MG63 (cell line): ENCODE measurements around the gene ZFAND2B. TPM values are rescaled to one million over a fixed set of nuclear protein-coding genes. Genes with fewer than 3 reads are reported as not detected.
"Not testable (repeated sequence)": the region's sequence is repeated elsewhere in the genome, so short reads cannot be mapped to it uniquely, and the experiment has no call there.

Source experiments
- DNase-seq: peaks from one replicate; pipeline ENCODE4 v3.0.0-alpha.2; 2020
- H3K27me3 ChIP-seq: fragments of 250-450 bp; sonication (Bioruptor Pico); 2 replicates; pipeline ENCODE4 v1.5.1; 2020; ENCODE audit warnings: mild to moderate bottlenecking, moderate library complexity
- H3K36me3 ChIP-seq: fragments of 250-450 bp; sonication (Bioruptor Pico); 2 replicates; pipeline ENCODE4 v1.5.1; 2020; ENCODE audit warnings: mild to moderate bottlenecking, moderate library complexity
- H3K4me3 ChIP-seq: fragments of 250-450 bp; sonication (Bioruptor Pico); 2 replicates; pipeline ENCODE4 v1.5.1; 2020; ENCODE audit warnings: mild to moderate bottlenecking, moderate library complexity
- H3K9me3 ChIP-seq: fragments of 250-450 bp; sonication (Bioruptor Pico); 2 replicates; pipeline ENCODE4 v1.5.1; 2020; ENCODE audit warnings: mild to moderate bottlenecking, moderate library complexity
- total RNA-seq: library from RNA; depleted of rRNA; stranded (reverse); fragments of >200 nt; shearing (Covaris generic); gene quantifications from 2 replicates; pipeline ENCODE4 v1.2.3, GENCODE V29; 2014; ENCODE audit warnings: low replicate concordance

ZFAND2B gene
- total RNA-seq, 1 experiment from 2014 or later, result 72.7 TPM

- peaks cover 45% of the 10 kb centered on the region for H3K36me3 ChIP-seq
- H3K27me3 ChIP-seq, result no peaks in the 10 kb centered on the region
- no peak for DNase-seq
- H3K4me3 ChIP-seq, result no peak overlapping the region
- H3K9me3 ChIP-seq, result no peaks in the 10 kb centered on the region
Measured at GRCh38 chr2:219183151-219183772, 23.3 kb upstream of the ZFAND2B start.

- Histone ChIP-seq H3K4me3 (no peak overlapping the region), H3K36me3 (peaks cover 41% of the 10 kb centered on the region), H3K27me3 (no peaks in the 10 kb centered on the region), H3K9me3 (no peaks in the 10 kb centered on the region)
- no peak for DNase-seq
Measured at GRCh38 chr2:219184121-219184520, 22.5 kb upstream of the ZFAND2B start.

- DNase-seq, result no peak
- Histone ChIP-seq H3K4me3 (no peak overlapping the region), H3K27me3 (no peaks in the 10 kb centered on the region), H3K36me3 (peaks cover 19% of the 10 kb centered on the region), H3K9me3 (no peaks in the 10 kb centered on the region)
Measured at GRCh38 chr2:219186754-219187456, 19.7 kb upstream of the ZFAND2B start.

- no peak for DNase-seq
- Histone ChIP-seq H3K36me3 (no peaks in the 10 kb centered on the region), H3K4me3 (no peak overlapping the region), H3K9me3 (no peaks in the 10 kb centered on the region), H3K27me3 (no peaks in the 10 kb centered on the region; the same call in 1 of the 2 replicates)
Measured at GRCh38 chr2:219197388-219197787, 9.2 kb upstream of the ZFAND2B start.

GRCh38 chr2:219198974-219199373 is 7.6 kb upstream of the ZFAND2B start:
- H3K9me3 ChIP-seq, result no peaks in the 10 kb centered on the region

GRCh38 chr2:219199470-219200211 is 6.9 kb upstream of the ZFAND2B start:
- Histone ChIP-seq H3K4me3 (no peak overlapping the region), H3K36me3 (no peaks in the 10 kb centered on the region), H3K9me3 (no peaks in the 10 kb centered on the region), H3K27me3 (no peaks in the 10 kb centered on the region; the same call in 1 of the 2 replicates)
- no peak for DNase-seq

More at GRCh38 chr2:219198974-219199373, 7.6 kb upstream of the ZFAND2B start:
- no peak overlapping the region for H3K4me3 ChIP-seq
- H3K36me3 ChIP-seq, result no peaks in the 10 kb centered on the region
- DNase-seq, result no peak
- no peaks in the 10 kb centered on the region; the same call in 1 of the 2 replicates for H3K27me3 ChIP-seq

- not testable (repeated sequence) for H3K9me3 ChIP-seq, DNase-seq, H3K36me3 ChIP-seq, H3K27me3 ChIP-seq, H3K4me3 ChIP-seq
Measured at GRCh38 chr2:219200502-219201326, 5.9 kb upstream of the ZFAND2B start.

- H3K36me3 ChIP-seq, DNase-seq, H3K27me3 ChIP-seq, H3K4me3 ChIP-seq, H3K9me3 ChIP-seq: not testable (repeated sequence)
Measured at GRCh38 chr2:219201331-219201730, 5.3 kb upstream of the ZFAND2B start.

- Histone ChIP-seq H3K27me3 (no peaks in the 10 kb centered on the region), H3K4me3 (no peak overlapping the region), H3K9me3 (no peaks in the 10 kb centered on the region), H3K36me3 (peaks cover 20% of the 10 kb centered on the region)
- DNase-seq, result no peak
Measured at GRCh38 chr2:219204425-219205164, 2.0 kb upstream of the ZFAND2B start.

GRCh38 chr2:219205165-219205538 is 1.4 kb upstream of the ZFAND2B start:
- H3K9me3 ChIP-seq, result no peaks in the 10 kb centered on the region
- H3K27me3 ChIP-seq, result no peaks in the 10 kb centered on the region
- no peak for DNase-seq
- H3K36me3 ChIP-seq, result peaks cover 23% of the 10 kb centered on the region
- no peak overlapping the region for H3K4me3 ChIP-seq

- H3K9me3 ChIP-seq, result no peaks in the 10 kb centered on the region
Measured at GRCh38 chr2:219205981-219206327, 628 bp upstream of the ZFAND2B start.

GRCh38 chr2:219207134-219207883 is 727 bp downstream of the ZFAND2B start:
- H3K4me3 ChIP-seq, result peak overlapping the region; percentile 72
- peaks cover 34% of the 10 kb centered on the region for H3K36me3 ChIP-seq
- H3K9me3 ChIP-seq, result no peaks in the 10 kb centered on the region
- DNase-seq, result no peak
- no peaks in the 10 kb centered on the region for H3K27me3 ChIP-seq

More at GRCh38 chr2:219205981-219206327, 628 bp upstream of the ZFAND2B start:
- H3K4me3 ChIP-seq, result peak overlapping the region; percentile 72
- H3K27me3 ChIP-seq, result no peaks in the 10 kb centered on the region
- H3K36me3 ChIP-seq, result peaks cover 29% of the 10 kb centered on the region
- DNase-seq, result no peak

- Histone ChIP-seq H3K36me3 (peaks cover 42% of the 10 kb centered on the region), H3K9me3 (no peaks in the 10 kb centered on the region), H3K4me3 (peak overlapping the region; percentile 72), H3K27me3 (no peaks in the 10 kb centered on the region)
- DNase-seq, result no peak
Measured at GRCh38 chr2:219207884-219208740, 1.5 kb downstream of the ZFAND2B start.

GRCh38 chr2:219209236-219210195 is 2.9 kb downstream of the ZFAND2B start:
- H3K9me3 ChIP-seq, result no peaks in the 10 kb centered on the region
- H3K4me3 ChIP-seq, result no peak overlapping the region
- peaks cover 56% of the 10 kb centered on the region for H3K36me3 ChIP-seq
- H3K27me3 ChIP-seq, result no peaks in the 10 kb centered on the region
- DNase-seq, result no peak
